SK-N-SH treated with all-trans-retinoic acid at 6 μM for 48 hours (cell line): Measurements from ENCODE around the gene LRRN1.

Experiments used
- ATAC-seq: fragments of 200-7000 bp; cut with Tn5 transposase; 3 replicates; pipeline ENCODE4 v1.9.1; 2020; ENCODE audit warnings: mild to moderate bottlenecking, moderate library complexity
- ARNTL ChIP-seq: fragments of 450-650 bp; formaldehyde crosslinking; IDR thresholded peaks from 2 replicates; pipeline ENCODE4 v1.5.0; 2020; ENCODE audit warnings: low read depth, mild to moderate bottlenecking, moderate library complexity, borderline replicate concordance
- BACH2 ChIP-seq: fragments of 250-450 bp; sonication (Bioruptor Pico); IDR thresholded peaks from 2 replicates; pipeline ENCODE4 v1.9.0; 2021; ENCODE audit warnings: mild to moderate bottlenecking, borderline replicate concordance
- CREB5 ChIP-seq: fragments of 250-450 bp; sonication (Bioruptor Pico); IDR thresholded peaks from 2 replicates; pipeline ENCODE4 v1.5.1; 2020; ENCODE audit warnings: low read depth, mild to moderate bottlenecking, moderate library complexity
- CSDC2 ChIP-seq: fragments of 250-450 bp; sonication (Bioruptor Pico); IDR thresholded peaks from 2 replicates; pipeline ENCODE4 v1.5.0; 2020; ENCODE audit warnings: mild to moderate bottlenecking, moderate library complexity
- ESRRG ChIP-seq: fragments of 250-450 bp; sonication (Bioruptor Pico); IDR thresholded peaks from 2 replicates; pipeline ENCODE4 v1.6.1; 2021; ENCODE audit warnings: mild to moderate bottlenecking
- GLIS3 ChIP-seq: fragments of 250-450 bp; sonication (Bioruptor Pico); IDR thresholded peaks from 2 replicates; pipeline ENCODE4 v1.5.0; 2020; ENCODE audit warnings: mild to moderate bottlenecking, moderate library complexity
- ISL1 ChIP-seq: fragments of 250-450 bp; sonication (Bioruptor Pico); IDR thresholded peaks from 2 replicates; pipeline ENCODE4 v2.1.2; 2022; ENCODE audit warnings: mild to moderate bottlenecking, moderate library complexity
- OSR1 ChIP-seq: fragments of 250-450 bp; sonication (Bioruptor Pico); IDR thresholded peaks from 2 replicates; pipeline ENCODE4 v1.8.0; 2022; ENCODE audit warnings: moderate library complexity, mild to moderate bottlenecking, inconsistent platforms
- PATZ1 ChIP-seq: fragments of 250-450 bp; sonication (Bioruptor Pico); IDR thresholded peaks from 2 replicates; pipeline ENCODE4 v1.8.0; 2020; ENCODE audit warnings: mild to moderate bottlenecking, moderate library complexity, borderline replicate concordance
- PPARA ChIP-seq: fragments of 250-450 bp; sonication (Bioruptor Pico); IDR thresholded peaks from 2 replicates; pipeline ENCODE4 v1.5.0; 2020; ENCODE audit warnings: mild to moderate bottlenecking, borderline replicate concordance
- RARB ChIP-seq: fragments of 250-450 bp; sonication (Bioruptor Pico); IDR thresholded peaks from 2 replicates; pipeline ENCODE4 v1.8.0; 2021; ENCODE audit warnings: mild to moderate bottlenecking, moderate library complexity
- SNAI2 ChIP-seq: fragments of 250-450 bp; sonication (Bioruptor Pico); IDR thresholded peaks from 2 replicates; pipeline ENCODE4 v1.5.0; 2020; ENCODE audit warnings: mild to moderate bottlenecking, moderate library complexity
- TCF4 ChIP-seq: fragments of 250-450 bp; sonication (Bioruptor Pico); IDR thresholded peaks from 2 replicates; pipeline ENCODE4 v1.8.0; 2021; ENCODE audit warnings: mild to moderate bottlenecking, moderate library complexity, borderline replicate concordance
- TOX ChIP-seq: fragments of 250-450 bp; sonication (Bioruptor Pico); IDR thresholded peaks from 2 replicates; pipeline ENCODE4 v1.8.0; 2021; ENCODE audit warnings: mild to moderate bottlenecking, moderate library complexity, borderline replicate concordance
- ZC3H10 ChIP-seq: fragments of 250-450 bp; sonication (Bioruptor Pico); IDR thresholded peaks from 2 replicates; pipeline ENCODE4 v1.5.1; 2021; ENCODE audit warnings: mild to moderate bottlenecking, moderate library complexity
- ZFP3 ChIP-seq: fragments of 250-450 bp; sonication (Bioruptor Pico); IDR thresholded peaks from 2 replicates; pipeline ENCODE4 v1.5.0; 2020; ENCODE audit warnings: mild to moderate bottlenecking, moderate library complexity
- ZFP30 ChIP-seq: fragments of 450-650 bp; formaldehyde crosslinking; IDR thresholded peaks from 2 replicates; pipeline ENCODE4 v1.5.0; 2022; ENCODE audit warnings: mild to moderate bottlenecking, moderate library complexity
- ZNF565 ChIP-seq: fragments of 450-650 bp; formaldehyde crosslinking; conservative IDR thresholded peaks from 2 replicates; pipeline ENCODE4 v1.5.0; 2020; ENCODE audit warnings: low read depth, mild to moderate bottlenecking, moderate library complexity
- ZNF70 ChIP-seq: fragments of 450-650 bp; formaldehyde crosslinking; IDR thresholded peaks from 2 replicates; pipeline ENCODE4 v1.5.0; 2020; ENCODE audit warnings: mild to moderate bottlenecking, moderate library complexity
- ZNF8 ChIP-seq: fragments of 450-650 bp; formaldehyde crosslinking; IDR thresholded peaks from 2 replicates; pipeline ENCODE4 v1.5.0; 2020; ENCODE audit warnings: mild to moderate bottlenecking, moderate library complexity
- TF ChIP-seq, protein P1 (sequence below): fragments of 250-450 bp; sonication (Bioruptor Pico); IDR thresholded peaks from 2 replicates; pipeline ENCODE4 v1.8.0; 2021; ENCODE audit warnings: low read depth, mild to moderate bottlenecking, moderate library complexity, borderline replicate concordance
- TF ChIP-seq, protein P2 (sequence below): fragments of 250-450 bp; sonication (Bioruptor Pico); IDR thresholded peaks from 2 replicates; pipeline ENCODE4 v1.5.0; 2020; ENCODE audit warnings: mild to moderate bottlenecking, moderate library complexity
- TF ChIP-seq, protein P3 (sequence below): fragments of 250-450 bp; sonication (Bioruptor Pico); IDR thresholded peaks from 2 replicates; pipeline ENCODE4 v1.5.1; 2021; ENCODE audit warnings: mild to moderate bottlenecking, moderate library complexity

Gene LRRN1

DNA sequence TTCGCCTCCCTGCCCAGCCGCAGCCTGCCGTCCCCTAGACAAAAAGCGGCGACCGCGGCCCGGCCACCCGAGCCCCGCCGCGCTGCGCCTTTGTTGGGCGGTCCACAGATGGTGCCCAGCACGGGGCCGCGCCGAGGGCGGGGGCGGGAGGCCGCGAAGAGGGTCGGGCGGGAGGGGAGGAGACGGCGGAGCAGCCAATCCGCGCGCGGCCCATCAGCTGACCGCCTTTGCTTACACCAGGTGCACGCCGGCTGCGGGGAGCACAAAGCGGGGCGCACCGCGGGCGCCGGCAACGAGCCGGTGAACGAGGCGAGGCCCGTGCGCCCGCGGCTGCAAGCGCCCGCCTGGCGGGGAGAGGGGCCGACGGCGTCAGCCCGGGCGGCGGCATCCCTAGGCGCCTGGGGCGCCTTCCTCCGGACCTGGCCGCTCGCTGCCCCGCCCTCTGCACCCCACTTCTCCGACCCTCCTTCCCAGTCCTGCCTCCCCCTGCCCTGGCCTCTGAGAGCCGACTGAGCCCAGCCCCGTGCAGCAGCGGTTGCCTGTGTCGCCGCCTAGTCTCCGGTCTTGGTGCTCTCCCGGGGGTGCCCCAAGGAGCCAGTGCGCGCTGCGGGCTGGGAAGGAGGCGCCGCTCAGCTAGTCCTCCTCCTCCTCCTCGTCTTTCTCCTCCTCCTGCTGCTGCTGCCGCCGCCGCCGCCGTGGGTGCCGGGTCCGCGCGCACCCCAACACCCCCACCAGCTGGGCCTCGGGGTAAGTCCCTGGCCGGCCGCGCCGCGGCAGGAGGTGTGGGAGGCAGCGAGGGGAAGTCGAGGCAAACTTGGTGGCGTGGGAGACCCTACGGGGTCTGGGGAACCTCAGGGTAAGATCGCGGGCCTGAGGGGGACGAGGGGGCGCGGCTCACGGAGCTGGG is at the start of gene LRRN1:
Gene LRRN1, plus strand, starts transcription at position 259 of the 907 bp plus-strand sequence. CDS start 45,211 bp downstream, outside the sequence.
- peak; percentile 24; the same call in 1 of the 3 replicates for ATAC-seq
- no peak for TF ChIP-seq PATZ1 (CRISPR knock-in tag)
- no peak for TF ChIP-seq GLIS3 (CRISPR knock-in tag)
- TF ChIP-seq BACH2 (CRISPR knock-in tag): no peak
- TF ChIP-seq RARB (CRISPR knock-in tag): no peak
- no peak for TF ChIP-seq TOX (CRISPR knock-in tag)
- TF ChIP-seq ZFP30: no peak
- no peak for TF ChIP-seq PPARA
- no peak for TF ChIP-seq CREB5 (CRISPR knock-in tag)
- TF ChIP-seq ZNF565: no peak
- no peak for TF ChIP-seq ZFP3 (CRISPR knock-in tag)
- no peak for TF ChIP-seq ZNF8 (CRISPR knock-in tag)
- no peak for TF ChIP-seq ARNTL
- TF ChIP-seq, protein P1, sequence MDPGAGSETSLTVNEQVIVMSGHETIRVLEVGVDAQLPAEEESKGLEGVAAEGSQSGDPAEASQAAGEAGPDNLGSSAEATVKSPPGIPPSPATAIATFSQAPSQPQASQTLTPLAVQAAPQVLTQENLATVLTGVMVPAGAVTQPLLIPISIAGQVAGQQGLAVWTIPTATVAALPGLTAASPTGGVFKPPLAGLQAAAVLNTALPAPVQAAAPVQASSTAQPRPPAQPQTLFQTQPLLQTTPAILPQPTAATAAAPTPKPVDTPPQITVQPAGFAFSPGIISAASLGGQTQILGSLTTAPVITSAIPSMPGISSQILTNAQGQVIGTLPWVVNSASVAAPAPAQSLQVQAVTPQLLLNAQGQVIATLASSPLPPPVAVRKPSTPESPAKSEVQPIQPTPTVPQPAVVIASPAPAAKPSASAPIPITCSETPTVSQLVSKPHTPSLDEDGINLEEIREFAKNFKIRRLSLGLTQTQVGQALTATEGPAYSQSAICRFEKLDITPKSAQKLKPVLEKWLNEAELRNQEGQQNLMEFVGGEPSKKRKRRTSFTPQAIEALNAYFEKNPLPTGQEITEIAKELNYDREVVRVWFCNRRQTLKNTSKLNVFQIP (CRISPR knock-in tag): no peak
- TF ChIP-seq ESRRG (CRISPR knock-in tag): no peak
- no peak for TF ChIP-seq CSDC2 (CRISPR knock-in tag)
- TF ChIP-seq, protein P2, sequence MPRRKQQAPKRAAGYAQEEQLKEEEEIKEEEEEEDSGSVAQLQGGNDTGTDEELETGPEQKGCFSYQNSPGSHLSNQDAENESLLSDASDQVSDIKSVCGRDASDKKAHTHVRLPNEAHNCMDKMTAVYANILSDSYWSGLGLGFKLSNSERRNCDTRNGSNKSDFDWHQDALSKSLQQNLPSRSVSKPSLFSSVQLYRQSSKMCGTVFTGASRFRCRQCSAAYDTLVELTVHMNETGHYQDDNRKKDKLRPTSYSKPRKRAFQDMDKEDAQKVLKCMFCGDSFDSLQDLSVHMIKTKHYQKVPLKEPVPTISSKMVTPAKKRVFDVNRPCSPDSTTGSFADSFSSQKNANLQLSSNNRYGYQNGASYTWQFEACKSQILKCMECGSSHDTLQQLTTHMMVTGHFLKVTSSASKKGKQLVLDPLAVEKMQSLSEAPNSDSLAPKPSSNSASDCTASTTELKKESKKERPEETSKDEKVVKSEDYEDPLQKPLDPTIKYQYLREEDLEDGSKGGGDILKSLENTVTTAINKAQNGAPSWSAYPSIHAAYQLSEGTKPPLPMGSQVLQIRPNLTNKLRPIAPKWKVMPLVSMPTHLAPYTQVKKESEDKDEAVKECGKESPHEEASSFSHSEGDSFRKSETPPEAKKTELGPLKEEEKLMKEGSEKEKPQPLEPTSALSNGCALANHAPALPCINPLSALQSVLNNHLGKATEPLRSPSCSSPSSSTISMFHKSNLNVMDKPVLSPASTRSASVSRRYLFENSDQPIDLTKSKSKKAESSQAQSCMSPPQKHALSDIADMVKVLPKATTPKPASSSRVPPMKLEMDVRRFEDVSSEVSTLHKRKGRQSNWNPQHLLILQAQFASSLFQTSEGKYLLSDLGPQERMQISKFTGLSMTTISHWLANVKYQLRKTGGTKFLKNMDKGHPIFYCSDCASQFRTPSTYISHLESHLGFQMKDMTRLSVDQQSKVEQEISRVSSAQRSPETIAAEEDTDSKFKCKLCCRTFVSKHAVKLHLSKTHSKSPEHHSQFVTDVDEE (CRISPR knock-in tag): no peak
- no peak for TF ChIP-seq ISL1
- TF ChIP-seq OSR1: no peak
- TF ChIP-seq ZC3H10 (CRISPR knock-in tag): no peak
- no peak for TF ChIP-seq TCF4

- no peak for ATAC-seq
- TF ChIP-seq ZNF565: no peak
- TF ChIP-seq CSDC2 (CRISPR knock-in tag): no peak
- TF ChIP-seq PATZ1 (CRISPR knock-in tag): no peak
- no peak for TF ChIP-seq OSR1
- TF ChIP-seq ZFP3 (CRISPR knock-in tag): no peak
- TF ChIP-seq GLIS3 (CRISPR knock-in tag): no peak
- no peak for TF ChIP-seq ESRRG (CRISPR knock-in tag)
- no peak for TF ChIP-seq SNAI2 (CRISPR knock-in tag)
- TF ChIP-seq ZNF70: no peak
- no peak for TF ChIP-seq RARB (CRISPR knock-in tag)
- TF ChIP-seq ZNF8 (CRISPR knock-in tag): no peak
- no peak for TF ChIP-seq PPARA
- TF ChIP-seq, protein P2 (CRISPR knock-in tag): no peak
- TF ChIP-seq, protein P1 (CRISPR knock-in tag): no peak
- TF ChIP-seq, protein P3, sequence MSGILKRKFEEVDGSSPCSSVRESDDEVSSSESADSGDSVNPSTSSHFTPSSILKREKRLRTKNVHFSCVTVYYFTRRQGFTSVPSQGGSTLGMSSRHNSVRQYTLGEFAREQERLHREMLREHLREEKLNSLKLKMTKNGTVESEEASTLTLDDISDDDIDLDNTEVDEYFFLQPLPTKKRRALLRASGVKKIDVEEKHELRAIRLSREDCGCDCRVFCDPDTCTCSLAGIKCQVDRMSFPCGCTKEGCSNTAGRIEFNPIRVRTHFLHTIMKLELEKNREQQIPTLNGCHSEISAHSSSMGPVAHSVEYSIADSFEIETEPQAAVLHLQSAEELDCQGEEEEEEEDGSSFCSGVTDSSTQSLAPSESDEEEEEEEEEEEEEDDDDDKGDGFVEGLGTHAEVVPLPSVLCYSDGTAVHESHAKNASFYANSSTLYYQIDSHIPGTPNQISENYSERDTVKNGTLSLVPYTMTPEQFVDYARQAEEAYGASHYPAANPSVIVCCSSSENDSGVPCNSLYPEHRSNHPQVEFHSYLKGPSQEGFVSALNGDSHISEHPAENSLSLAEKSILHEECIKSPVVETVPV (CRISPR knock-in tag): no peak
Observed at GRCh38 chr3:3753416-3753815, 45.8 kb upstream of the LRRN1 start.
